Pancreas (tissue), 10 donors: ENCODE data around the gene KCNQ5. TPM values are rescaled to one million over a fixed set of nuclear protein-coding genes. Genes with fewer than 3 reads are reported as not detected.

Experiments used
- ATAC-seq, 4 donors: fragments of 200-7000 bp; cut with Tn5 transposase; one replicate each; pipeline versions ENCODE4 v1.8.0 to v1.9.1; 2020; ENCODE audit warnings: mild to moderate bottlenecking in 4 of 4, moderate library complexity in 4 of 4
- DNase-seq, 6 donors: peaks; one replicate each; pipeline ENCODE4 v3.0.0-alpha.2; 2020
- FAIRE-seq: peaks from 2 replicates; lab custom pipeline; 2012; peaks lifted over from hg19 to GRCh38; lab: Jason Lieb, UNC
- H3K27ac ChIP-seq, 4 donors: fragments of 200-600 bp; sonication (generic); 1 replicate in 3 of 4; 2 replicates in 1 of 4; pipeline versions ENCODE4 v1.5.0 to v1.8.0; 2020
- H3K27me3 ChIP-seq, 4 donors: fragments of 200-600 bp; one replicate each; pipeline ENCODE4 v1.8.0; 2021
- H3K36me3 ChIP-seq, 3 donors: fragments of 200-600 bp; sonication (generic) in 1 of 3; one replicate each; pipeline versions ENCODE4 v1.5.0 to v1.8.0; 2020 to 2021
- H3K4me1 ChIP-seq, 3 donors: fragments of 200-600 bp; one replicate each; pipeline ENCODE4 v1.8.0; 2021
- H3K4me3 ChIP-seq, 4 donors: fragments of 200-600 bp; sonication (generic) in 2 of 4; one replicate each; pipeline versions ENCODE4 v1.5.0 to v1.8.0; 2020 to 2021
- H3K9me3 ChIP-seq, 4 donors: fragments of 200-600 bp; one replicate each; pipeline ENCODE4 v1.8.0; 2021
- WGBS, 2 donors: extraction: QIAGEN DNeasy Blood & Tissue Kit; methylation state at CpG; one replicate each; pipeline ENCODE4 v1.1.7; 2013; 5-methylcytosine and 5-hydroxymethylcytosine counted together
- intact Hi-C, 3 donors: fragments of 100-400 bp; cut with DNase I; formaldehyde crosslinking; loops; one replicate each; pipeline versions ENCODE4 v1.11.1 to v1.14.2; 2022
- polyA plus RNA-seq, 2 donors: library from polyadenylated mRNA; stranded (reverse); fragments of 200-250 nt; gene quantifications; one replicate each; pipeline ENCODE4 v1.2.3, GENCODE V29; 2013
- total RNA-seq, 6 donors: library from RNA; stranded (reverse); fragmentation: NEBNext Ultra II Directional in 4 of 6; extraction: Animal tissue kit (Norgen Biotek cat#: 25700) in 4 of 6; gene quantifications; one replicate each; pipeline versions ENCODE4 v1.2.1 to v1.2.4, GENCODE V29; 2021 to 2023
- TF ChIP-seq, protein P1 (sequence below), 4 donors: fragments of 200-600 bp; sonication (generic) in 3 of 4; IDR thresholded peaks; one replicate each; pipeline versions ENCODE4 v1.5.0 to v1.8.0; 2021; ENCODE audit warnings: antibody characterized with exemption in 4 of 4
- donor health status: healthy with polysubstance abuse.
- donor health status: DM: no; HTN: no; CAD: no; lungs with moderate emphysema.
- donor health status: DM: no; HTN: no; CAD: no.
- donor health status: control.
- donor health status: control.
- donor health status: Bipolar disorder and iron deficiency.
- donor health status: DM: yes; HTN: yes; CAD: no.
- donor health status: DM: no; HTN: no; CAD: no.
- donor health status: DM: no; HTN: no; CAD: no.
- donor health status: DM: yes; HTN: yes; CAD: no.

The KCNQ5 gene
- total and polyA plus RNA-seq, 8 donors = 0.03 to 1.1 (median 0.13) TPM

DNA sequence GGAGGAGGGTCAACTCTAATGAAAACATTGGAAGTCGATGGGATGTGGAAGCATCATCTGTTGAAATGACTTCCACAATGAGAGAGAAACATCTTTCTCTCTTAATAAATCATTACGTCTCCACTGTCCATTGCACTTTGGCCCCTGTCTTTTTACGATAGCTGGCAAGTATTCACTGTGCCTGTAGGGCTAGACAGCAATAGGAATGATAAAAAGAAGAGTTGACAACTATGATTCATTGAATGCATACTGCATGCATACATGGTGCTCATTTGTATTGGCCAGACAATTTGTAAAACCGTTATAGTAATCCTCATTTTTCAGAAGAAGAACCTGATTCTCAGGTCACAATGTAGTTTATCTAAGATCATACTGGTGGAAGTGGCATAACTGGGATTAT, 220.3 kb downstream of the KCNQ5 start:
- FAIRE-seq (no peak), DNase-seq (no peak), ATAC-seq (no peak)
- H3K36me3 ChIP-seq = no peaks in the 10 kb centered on the region
- H3K4me1 ChIP-seq = no peaks in the 10 kb centered on the region
- H3K9me3 ChIP-seq = no peaks in the 10 kb centered on the region
- TF ChIP-seq, protein P1, sequence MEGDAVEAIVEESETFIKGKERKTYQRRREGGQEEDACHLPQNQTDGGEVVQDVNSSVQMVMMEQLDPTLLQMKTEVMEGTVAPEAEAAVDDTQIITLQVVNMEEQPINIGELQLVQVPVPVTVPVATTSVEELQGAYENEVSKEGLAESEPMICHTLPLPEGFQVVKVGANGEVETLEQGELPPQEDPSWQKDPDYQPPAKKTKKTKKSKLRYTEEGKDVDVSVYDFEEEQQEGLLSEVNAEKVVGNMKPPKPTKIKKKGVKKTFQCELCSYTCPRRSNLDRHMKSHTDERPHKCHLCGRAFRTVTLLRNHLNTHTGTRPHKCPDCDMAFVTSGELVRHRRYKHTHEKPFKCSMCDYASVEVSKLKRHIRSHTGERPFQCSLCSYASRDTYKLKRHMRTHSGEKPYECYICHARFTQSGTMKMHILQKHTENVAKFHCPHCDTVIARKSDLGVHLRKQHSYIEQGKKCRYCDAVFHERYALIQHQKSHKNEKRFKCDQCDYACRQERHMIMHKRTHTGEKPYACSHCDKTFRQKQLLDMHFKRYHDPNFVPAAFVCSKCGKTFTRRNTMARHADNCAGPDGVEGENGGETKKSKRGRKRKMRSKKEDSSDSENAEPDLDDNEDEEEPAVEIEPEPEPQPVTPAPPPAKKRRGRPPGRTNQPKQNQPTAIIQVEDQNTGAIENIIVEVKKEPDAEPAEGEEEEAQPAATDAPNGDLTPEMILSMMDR (IDR thresholded peaks at IDR 0.05) = no peak
- H3K27me3 ChIP-seq = no peaks in the 10 kb centered on the region
- 73 to 75% methylated on average over 4 of the region's 4 CpGs for WGBS, 2 donors
- H3K4me3 ChIP-seq = no peak overlapping the region
- no peak overlapping the region for H3K27ac ChIP-seq
- intact Hi-C loops = no loop called here

DNA sequence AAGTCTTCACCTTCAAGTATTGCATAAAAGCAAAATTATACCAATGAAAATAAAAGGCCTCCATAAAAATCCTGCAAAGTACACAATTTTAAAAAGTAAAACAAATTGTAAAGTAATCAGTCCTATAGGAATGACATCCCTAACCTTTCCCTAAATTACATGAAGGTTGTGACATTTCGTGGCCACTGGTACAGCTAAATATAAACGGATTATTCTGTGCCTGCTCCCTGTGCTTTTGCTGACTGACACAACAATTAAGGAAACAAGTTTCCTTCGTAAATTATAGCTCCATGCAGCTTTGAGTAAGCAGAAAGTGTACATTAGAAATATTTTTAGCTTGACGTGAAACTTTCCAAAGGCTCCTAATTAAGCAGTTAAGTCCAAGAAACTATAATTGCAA, 222.8 kb downstream of the KCNQ5 start:
- no peak for ATAC-seq
- DNase-seq = no peak
- H3K27me3 ChIP-seq = no peaks in the 10 kb centered on the region
- FAIRE-seq = no peak
- TF ChIP-seq, protein P1 (IDR thresholded peaks at IDR 0.05) = no peak
- intact Hi-C loops = no loop called here
- no peak overlapping the region for H3K4me3 ChIP-seq
- H3K36me3 ChIP-seq = no peaks in the 10 kb centered on the region
- no peaks in the 10 kb centered on the region for H3K4me1 ChIP-seq
- WGBS, 2 donors = 56 to 58% methylated on average over 4 of the region's 4 CpGs
- no peak overlapping the region for H3K27ac ChIP-seq
- H3K9me3 ChIP-seq = no peaks in the 10 kb centered on the region

DNA sequence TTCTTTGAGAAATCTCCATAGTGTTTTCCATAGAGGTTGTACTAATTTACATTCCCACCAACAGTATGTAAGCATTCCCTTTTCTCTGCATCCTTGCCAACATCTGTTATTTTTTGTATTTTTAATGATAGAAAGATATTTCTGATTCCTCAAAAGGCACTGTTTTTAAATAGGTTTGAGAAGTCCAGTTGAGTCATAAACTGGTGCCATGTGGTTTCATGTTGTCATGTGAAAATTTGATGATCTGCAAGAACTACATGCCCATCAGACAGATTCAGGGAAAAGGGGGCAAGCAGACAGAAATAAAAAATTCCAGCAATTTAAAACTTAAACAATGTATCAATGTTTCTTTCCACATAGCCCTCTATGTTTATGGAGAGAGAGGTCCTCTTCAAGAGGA, 227.5 kb downstream of the KCNQ5 start:
- no peak overlapping the region for H3K27ac ChIP-seq
- DNase-seq (no peak), ATAC-seq (no peak), FAIRE-seq (no peak)
- H3K36me3 ChIP-seq = no peaks in the 10 kb centered on the region
- TF ChIP-seq, protein P1 (IDR thresholded peaks at IDR 0.05) = no peak
- H3K4me1 ChIP-seq = no peaks in the 10 kb centered on the region
- H3K4me3 ChIP-seq = no peak overlapping the region
- no peaks in the 10 kb centered on the region for H3K9me3 ChIP-seq
- H3K27me3 ChIP-seq = no peaks in the 10 kb centered on the region
- intact Hi-C loops = no loop called here

DNA sequence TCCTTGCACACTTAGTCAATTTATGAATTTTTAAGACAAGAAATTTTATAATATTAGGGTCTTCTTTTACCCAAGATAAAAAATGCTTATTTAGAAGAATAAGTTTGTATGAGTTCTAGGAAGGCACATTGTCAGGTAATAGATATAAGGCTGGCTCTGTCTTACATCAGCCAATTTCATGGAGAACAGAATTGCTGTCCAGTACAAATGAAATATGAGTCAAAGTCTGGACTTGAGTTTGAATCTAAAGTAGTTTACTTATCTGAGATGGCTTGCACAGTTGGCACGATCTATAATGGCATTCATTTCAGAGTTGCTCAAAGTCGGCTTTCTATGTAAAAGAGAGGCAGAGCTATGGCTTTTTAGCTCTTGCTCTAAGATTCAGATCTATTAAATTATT, 228.2 kb downstream of the KCNQ5 start:
- no peak for DNase-seq
- Histone ChIP-seq H3K9me3 (no peaks in the 10 kb centered on the region), H3K4me3 (no peak overlapping the region), H3K36me3 (no peaks in the 10 kb centered on the region), H3K27me3 (no peaks in the 10 kb centered on the region), H3K27ac (no peak overlapping the region), H3K4me1 (no peaks in the 10 kb centered on the region)
- TF ChIP-seq, protein P1 (IDR thresholded peaks at IDR 0.05) = no peak
- no peak for FAIRE-seq
- WGBS, 2 donors = 68 to 85% methylated on average over 2 of the region's 2 CpGs
- no peak for ATAC-seq
- intact Hi-C loops = no loop called here

DNA sequence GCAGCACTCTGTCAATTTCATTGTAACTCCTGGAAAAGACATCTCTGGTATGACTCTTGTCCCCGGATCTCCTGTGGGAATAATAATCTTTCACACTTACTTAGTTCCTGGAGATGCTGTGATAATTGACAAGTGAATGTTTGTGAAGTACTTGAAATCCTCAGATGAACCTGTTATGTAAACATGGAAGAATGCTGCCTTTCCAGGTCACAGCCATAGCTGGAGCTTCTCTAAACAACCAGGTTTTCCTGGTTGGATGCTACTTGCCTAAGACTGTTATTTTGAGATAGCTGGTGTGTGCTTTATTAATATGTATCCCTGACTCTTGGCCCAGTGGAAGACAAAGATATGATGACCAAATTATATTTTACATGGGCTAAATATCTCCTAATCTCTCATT, 228.6 kb downstream of the KCNQ5 start:
- FAIRE-seq (no peak), ATAC-seq (no peak), DNase-seq (no peak)
- no peaks in the 10 kb centered on the region for H3K4me1 ChIP-seq
- WGBS, 2 donors = 28 to 35% methylated on average over 1 of the region's 1 CpG
- no peak overlapping the region for H3K27ac ChIP-seq
- H3K9me3 ChIP-seq = no peaks in the 10 kb centered on the region
- H3K27me3 ChIP-seq = no peaks in the 10 kb centered on the region
- H3K4me3 ChIP-seq = no peak overlapping the region
- no peaks in the 10 kb centered on the region for H3K36me3 ChIP-seq
- intact Hi-C loops = no loop called here
- TF ChIP-seq, protein P1 (IDR thresholded peaks at IDR 0.05) = no peak
